Fibroblast of villous mesenchyme (primary cell): ENCODE data around the gene CIT. TPM values are rescaled to one million over a fixed set of nuclear protein-coding genes. Genes with fewer than 3 reads are reported as not detected.
"Not testable (repeated sequence)": the region's sequence is repeated elsewhere in the genome, so short reads cannot be mapped to it uniquely, and the experiment has no call there.

ENCODE experiments used
- DNase-seq: peaks from one replicate; pipeline ENCODE4 v3.0.0-alpha.2; 2010; ENCODE audit warnings: low read depth
- H3K4me3 ChIP-seq: 2 replicates; pipeline ENCODE4 v1.5.1; 2011; ENCODE audit warnings: low read depth, mild to moderate bottlenecking, low read length
- total RNA-seq: library from RNA; depleted of rRNA; stranded (reverse); fragments of >200 nt; gene quantifications from 2 replicates; pipeline ENCODE4 v1.2.3, GENCODE V29; 2012
- TF ChIP-seq, protein P1 (sequence below): IDR thresholded peaks from 2 replicates; pipeline ENCODE4 v1.5.1; 2012; ENCODE audit warnings: low read depth, mild to moderate bottlenecking, low read length; ENCODE audit not compliant: insufficient read depth

Gene CIT
- total RNA-seq, 1 donor: 20.7 TPM

GRCh38 chr12:119710965-119711551, 166.1 kb downstream of the CIT start:
- H3K4me3 ChIP-seq: no peak overlapping the region
- TF ChIP-seq, protein P1, sequence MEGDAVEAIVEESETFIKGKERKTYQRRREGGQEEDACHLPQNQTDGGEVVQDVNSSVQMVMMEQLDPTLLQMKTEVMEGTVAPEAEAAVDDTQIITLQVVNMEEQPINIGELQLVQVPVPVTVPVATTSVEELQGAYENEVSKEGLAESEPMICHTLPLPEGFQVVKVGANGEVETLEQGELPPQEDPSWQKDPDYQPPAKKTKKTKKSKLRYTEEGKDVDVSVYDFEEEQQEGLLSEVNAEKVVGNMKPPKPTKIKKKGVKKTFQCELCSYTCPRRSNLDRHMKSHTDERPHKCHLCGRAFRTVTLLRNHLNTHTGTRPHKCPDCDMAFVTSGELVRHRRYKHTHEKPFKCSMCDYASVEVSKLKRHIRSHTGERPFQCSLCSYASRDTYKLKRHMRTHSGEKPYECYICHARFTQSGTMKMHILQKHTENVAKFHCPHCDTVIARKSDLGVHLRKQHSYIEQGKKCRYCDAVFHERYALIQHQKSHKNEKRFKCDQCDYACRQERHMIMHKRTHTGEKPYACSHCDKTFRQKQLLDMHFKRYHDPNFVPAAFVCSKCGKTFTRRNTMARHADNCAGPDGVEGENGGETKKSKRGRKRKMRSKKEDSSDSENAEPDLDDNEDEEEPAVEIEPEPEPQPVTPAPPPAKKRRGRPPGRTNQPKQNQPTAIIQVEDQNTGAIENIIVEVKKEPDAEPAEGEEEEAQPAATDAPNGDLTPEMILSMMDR: no peak
- DNase-seq: no peak

GRCh38 chr12:119710374-119710964, 166.7 kb downstream of the CIT start:
- DNase-seq: no peak
- H3K4me3 ChIP-seq: no peak overlapping the region
- TF ChIP-seq, protein P1: no peak

DNA sequence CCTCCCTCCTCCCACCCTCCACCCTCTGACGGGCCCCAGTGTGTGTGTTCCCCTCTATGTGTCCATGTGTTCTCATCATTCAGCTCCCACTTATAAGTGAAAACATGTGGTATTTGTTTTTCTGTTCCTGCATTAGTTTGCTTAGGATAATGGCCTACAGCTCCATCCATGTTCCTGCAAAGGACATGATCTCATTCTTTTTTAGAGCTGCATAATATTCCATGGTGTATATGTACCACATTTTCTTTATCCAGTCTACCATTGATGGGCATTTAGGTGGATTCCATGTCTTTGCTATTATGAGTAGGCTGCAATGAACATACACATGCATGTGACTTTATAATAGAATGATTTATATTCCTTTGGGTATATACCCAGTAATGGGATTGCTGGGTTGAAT, 170.7 kb downstream of the CIT start:
- not testable (repeated sequence) for H3K4me3 ChIP-seq, DNase-seq

DNA sequence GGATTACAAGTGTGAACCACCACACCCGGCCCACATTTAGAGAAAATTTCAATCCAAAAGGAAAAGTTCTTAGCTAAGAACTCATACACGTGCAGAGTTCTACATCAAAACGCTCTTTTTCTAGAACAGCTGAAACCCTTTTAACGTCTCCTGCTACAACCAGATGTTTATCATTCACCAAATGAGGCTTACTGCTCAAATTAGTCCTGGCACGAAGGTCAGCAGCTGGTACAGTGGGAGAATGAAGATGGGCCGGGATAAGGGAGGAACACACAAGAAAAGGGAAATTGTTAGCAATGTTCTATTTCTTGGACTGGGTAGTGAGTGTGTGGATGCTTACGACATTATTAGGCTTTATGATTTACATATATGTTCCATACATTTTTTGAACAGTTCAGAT, 171.9 kb downstream of the CIT start:
- TF ChIP-seq, protein P1: no peak
- H3K4me3 ChIP-seq: no peak overlapping the region
- DNase-seq: no peak

- DNase-seq: no peak
- TF ChIP-seq, protein P1: no peak
- no peak overlapping the region for H3K4me3 ChIP-seq
Observed at GRCh38 chr12:119704065-119704747, 172.9 kb downstream of the CIT start.

DNA sequence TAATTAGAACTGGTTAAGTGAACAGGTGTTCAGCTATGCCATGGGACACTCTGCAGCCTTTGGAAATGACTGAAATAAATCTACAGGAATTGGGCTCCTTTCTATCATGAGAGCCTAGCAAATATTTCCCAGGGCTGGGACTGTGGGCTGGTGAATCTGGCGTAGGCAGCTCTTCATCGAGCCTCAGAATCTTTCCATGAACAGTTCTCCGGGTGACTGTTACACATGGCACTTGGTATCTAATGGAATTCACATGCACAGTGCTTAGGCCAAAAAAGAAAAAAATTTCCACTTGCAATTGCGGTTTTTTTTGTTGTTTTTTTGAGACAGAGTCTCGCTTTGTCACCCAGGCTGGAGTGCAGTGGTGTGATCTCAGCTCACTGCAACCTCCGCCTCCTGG, 177.0 kb downstream of the CIT start:
- no peak overlapping the region for H3K4me3 ChIP-seq
- TF ChIP-seq, protein P1: no peak
- DNase-seq: no peak

DNA sequence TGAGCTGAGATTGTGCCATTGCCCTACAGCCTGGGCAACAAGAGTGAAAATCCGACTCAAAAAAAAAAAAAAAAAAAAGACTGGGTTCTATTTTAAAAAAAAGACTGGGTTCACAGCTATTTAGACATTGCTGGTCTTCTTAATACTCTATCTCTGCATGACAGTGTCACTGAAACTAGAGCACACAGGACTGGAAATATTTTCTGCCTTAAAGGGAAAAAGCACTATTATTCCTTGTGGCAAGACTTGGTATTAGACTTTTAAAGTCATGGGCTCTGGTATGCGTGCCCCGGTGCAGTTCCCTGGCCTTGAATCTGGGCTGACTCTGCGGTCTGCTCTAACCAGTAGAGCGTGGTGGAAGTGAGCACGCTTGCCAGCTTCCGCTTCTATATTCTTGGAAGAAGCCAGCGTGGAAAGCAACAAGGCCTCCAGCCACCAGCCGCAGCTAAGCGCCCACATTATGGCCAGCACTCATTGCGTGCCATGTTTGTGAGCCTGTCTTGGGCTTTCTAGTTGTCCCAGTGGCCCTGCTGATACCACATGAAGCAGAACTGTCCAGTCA, 177.8 kb downstream of the CIT start:
- TF ChIP-seq, protein P1: no peak
- H3K4me3 ChIP-seq: no peak overlapping the region
- no peak for DNase-seq
